GM18502 (cell line): Measurements from ENCODE around the gene GATD1.

Source experiments
- ATAC-seq: cut with Tn5 transposase; IDR thresholded peaks from one replicate; pipeline ENCODE4 v1.9.1; 2021; ENCODE audit warnings: mild to moderate bottlenecking; ENCODE audit not compliant: unreplicated experiment, poor library complexity

GATD1 gene

DNA sequence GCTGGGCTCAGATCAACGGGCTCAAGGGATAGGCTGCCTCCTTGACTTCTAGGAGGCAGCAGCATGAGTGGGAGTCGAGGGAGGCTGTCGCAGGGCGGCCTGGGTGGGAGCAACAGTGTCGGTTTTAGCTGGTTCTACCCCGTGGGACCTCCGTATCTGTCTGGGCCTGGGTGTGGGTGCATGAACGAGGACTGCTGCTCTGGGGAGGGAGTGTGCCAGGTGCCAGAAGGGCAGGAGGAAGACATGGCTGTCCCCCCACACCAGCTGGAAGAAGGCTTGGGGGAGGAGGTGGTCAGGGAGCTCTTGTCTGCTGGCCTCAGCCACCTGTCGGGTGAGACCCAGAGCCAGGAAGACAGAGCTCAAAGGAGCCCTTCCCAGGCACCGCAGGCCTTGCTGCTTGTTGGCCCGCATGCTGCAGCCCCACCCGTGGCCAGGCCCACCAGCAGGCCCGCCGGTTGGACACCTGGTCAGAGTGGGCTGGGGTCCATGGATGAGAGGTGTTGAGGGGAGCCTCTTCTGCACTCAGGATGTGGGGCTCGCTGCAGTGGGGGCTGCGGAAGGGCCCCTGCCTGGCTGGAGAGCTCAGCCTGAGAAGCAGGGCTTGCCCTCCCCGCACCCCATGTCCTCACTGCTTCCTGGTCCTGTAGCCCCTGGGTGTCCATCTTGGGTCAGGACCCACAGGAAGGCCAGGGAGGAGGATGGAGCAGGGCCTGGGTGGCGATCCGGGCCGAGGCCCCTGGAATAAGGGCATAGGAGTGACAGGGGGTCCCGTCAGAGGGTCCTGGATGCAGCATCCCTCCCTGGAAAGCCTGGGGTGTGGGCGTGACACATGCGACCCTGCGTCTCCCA is 9.2 kb upstream of the GATD1 start:
- ATAC-seq: no peak

DNA sequence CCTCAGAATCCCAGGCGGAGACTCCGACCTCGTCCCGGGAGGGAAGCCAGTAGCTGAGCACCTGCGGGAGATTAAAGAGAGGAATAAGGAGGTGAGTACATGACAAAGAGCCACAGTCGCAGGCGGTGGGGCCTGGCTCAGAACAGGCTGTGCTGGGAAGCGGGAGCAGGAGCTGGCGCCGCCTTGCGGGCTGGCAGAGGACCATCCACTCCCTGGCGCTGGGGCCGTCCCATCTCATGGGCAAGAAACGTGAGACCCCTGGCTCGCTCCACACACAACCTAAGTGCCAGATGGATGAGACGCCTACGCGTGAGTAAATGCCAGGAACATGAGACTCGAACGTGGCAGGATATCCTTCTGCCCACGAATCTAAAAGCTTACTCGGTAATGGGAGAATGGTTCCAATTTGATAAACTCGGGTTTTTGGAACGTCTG is 6.3 kb upstream of the GATD1 start:
- no peak for ATAC-seq

DNA sequence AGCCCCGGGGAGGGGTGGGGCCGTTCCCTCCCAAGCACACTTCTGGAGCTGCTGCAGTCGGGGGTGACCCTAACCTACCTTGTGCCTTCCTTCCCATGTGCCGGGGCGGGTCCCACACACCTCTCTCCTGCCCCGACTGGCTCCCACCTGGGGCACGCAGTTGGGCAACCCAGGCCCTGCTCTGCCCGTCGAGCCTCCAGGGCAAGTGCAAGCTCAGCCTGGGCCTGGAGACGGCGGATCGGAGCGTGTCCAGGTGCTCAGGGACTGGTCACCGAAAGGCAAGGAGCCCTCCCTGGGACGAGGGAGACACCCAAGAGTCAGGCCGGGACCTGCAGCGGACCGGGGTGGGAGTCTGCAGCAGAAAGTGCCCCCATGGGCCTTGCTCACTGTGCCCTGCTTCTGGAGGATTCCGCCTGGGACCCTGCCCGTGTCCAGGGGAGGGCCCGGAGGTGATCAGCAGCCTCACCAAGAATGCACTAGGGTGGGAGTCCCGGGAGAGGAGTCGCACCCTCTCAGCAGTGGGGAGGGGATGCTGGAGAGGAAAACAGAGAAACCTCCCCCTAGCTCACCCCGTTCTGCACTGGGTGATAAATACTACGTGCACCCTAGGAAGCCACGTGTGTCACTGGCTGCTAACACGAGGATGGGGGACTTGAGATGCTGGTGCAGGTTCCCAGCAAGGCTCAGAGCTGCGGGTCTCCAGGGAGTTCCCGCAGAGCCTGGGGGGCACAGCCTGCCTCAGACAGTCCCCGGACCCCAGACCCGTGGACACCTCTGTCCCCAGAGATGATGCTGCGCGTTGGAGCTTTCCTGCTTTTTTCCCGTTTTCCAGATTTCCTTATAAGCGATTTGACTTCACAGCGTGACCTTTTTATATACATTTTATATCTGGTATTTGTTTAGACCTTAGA is 5.2 kb upstream of the GATD1 start:
- no peak for ATAC-seq

DNA sequence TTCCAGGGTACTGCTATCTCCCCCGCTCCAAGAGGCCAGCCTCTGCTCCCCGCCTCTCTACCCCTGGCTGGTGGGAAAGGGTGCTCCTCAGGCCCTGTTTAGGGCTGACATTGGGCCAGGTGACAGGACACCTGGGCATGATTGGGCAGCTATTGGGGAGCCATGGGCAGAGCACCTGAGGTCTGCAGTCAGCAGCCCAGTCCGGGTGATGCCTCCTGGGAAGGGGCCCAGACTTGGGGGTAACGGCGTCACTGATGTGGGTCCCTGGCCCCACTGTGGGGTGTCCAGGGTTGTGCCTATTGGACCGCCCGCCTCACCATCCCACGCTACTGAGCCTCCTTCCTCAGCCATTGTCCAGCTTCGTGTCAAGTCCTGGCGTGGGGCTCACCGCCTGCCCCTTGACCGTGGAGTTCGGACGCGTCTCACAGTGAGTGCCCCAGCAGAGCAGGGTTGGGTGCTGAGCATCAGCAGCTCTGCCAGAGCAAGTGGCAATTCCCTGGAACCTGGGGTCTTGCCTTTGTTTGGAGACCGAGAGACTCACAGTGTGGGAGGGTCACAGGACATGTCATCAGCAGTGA is 2.8 kb upstream of the GATD1 start:
- no peak for ATAC-seq

DNA sequence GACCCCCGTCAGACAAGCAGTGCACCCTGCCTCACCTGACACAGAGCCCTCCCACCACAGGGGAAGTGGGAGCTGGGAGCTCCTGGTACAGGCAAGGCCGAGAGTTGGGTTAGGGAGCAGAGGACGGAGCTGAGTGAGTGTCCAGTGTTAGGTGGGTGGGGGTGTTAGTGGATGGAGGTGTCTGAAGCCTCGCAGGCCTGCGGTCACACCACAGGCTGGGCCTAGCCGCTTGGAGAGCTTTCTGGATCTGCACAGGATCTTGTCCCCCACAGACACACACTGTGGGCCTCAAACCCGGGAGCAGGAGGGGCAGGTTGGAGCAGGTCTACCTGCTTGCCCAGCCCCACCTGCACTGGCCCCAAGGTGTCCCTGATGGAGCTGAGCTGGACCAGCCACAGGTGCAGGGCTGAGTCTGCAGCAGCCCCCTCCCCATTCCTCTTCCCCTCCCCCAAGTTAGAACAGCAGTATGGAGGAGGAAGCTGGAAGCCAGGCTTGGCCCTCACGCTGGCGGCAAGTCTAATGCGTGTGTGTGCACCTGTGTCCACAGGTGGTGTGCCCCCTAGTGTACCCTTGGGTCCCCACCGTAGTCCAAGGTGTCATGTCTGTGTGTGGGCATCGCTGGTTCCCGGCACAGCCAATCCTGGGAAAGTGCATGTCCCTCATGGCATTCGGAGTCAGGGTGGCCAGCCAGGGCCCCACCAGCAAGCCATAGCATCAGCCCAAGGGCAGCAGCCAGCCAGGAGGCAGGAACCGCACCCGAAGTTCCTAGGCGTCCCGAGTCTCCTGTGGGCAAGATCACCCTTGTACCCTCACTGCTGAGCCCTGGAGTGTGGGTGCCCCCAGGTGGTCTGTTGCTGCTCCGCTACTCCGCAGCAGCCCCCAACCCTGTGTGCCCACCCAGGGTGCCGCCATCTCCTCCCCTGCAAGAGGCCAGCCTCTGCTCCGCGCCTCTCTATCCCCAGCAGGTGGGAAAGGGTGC is 2.0 kb upstream of the GATD1 start:
- ATAC-seq: no peak

DNA sequence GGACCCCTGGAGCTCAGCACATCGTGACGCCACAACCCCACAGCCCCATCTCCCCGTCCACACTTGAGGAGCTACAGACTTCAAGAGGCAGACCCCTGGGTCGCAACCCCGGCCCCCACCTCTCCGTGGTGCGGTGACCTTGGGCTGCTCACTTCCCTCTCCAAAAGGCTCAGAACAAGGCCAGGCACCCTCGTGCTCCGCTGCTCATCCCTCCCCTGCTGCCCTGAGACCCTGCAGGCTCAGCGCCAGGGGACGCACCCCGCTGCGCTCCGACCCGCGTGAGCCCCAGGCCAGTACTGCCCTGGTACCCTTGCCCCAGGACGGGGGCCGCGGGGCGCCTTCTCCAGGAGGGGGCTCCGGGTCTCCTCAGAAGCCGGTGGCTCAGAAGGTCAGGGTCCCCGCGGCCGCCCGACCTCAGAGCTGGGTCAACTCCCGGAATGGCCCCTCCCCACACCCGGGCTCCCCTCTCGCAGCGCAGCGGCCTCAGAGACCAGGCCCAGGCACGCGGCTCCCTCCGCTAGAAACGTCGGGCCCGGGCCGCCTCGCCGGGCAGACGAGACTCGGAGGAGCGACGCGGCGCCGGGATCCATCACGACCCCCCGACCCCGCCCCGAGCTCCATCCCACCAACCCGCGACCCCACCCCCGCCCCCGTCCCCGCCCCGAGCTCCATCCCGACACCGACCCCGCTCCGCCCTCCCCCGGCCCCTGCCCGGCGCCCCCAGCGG is 563 bp downstream of the GATD1 start:
- ATAC-seq: peak; percentile 33

DNA sequence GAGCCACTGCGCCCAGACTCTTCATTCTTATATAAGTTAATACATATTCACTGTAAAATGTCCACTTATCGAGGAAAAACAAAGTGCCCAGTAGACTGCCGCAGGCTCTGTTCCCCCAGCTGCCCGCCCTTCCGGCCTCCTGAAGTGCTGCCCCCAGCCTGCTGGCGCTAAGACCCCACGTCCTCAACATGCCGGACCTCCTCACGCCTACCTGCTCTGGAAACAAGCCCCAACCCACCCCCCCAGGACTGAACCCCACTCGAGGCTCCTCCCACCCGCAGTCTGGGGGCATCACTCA is 1.1 kb downstream of the GATD1 start:
- ATAC-seq: no peak

DNA sequence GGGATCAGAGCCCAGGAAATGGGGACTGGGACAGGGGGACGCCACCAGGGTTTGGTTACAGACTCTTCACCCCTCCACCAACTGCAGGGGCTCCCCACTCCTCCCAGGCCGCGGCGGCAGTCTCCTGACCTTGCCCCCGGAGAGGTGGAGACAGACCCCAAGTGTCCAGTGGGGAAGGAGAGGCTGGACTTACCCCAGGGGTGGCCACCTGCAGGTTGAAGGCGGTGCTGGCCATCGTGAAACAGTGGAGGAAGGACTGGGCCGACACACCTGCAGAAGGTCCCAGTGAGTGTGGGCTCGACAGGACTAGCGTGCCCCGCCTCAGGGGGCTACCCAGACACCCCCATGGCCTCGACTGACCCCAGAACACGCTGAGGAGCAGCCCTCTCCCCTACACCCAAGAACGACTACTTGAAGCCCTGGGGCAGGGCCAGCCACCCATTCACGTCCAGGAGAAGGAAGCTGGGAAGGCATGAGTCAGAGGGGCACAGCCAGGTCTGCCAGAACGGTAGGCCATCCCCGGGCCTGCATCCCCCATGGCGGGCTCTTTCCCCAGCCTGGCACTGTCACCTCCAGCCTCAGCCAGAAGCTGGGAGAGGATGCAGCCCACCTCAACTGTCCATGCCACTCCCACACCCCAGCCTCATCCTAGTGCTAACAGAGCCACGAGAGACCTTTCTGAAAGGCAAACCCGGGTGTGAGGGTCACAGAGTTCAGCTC is 2.3 kb downstream of the GATD1 start:
- no peak for ATAC-seq

DNA sequence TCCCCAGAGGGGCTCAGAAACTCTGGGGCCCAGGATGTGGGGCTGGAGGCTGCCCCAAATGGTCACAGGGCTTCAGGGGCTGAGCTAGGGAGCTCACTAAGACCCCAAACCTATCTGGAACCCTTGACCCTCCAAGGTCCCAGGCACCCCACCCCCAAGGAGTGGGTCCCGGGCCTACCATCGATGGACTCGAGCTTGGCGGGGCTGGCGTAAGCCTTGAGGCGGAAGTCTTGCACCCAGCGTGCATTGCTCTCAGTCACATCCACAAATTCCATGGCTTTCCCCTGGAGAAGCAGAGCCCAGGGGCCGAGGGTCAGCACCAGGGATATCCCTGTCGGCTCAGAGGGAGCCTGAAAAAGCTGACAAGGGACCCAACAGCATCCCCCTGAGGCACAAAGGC is 3.5 kb downstream of the GATD1 start:
- no peak for ATAC-seq

DNA sequence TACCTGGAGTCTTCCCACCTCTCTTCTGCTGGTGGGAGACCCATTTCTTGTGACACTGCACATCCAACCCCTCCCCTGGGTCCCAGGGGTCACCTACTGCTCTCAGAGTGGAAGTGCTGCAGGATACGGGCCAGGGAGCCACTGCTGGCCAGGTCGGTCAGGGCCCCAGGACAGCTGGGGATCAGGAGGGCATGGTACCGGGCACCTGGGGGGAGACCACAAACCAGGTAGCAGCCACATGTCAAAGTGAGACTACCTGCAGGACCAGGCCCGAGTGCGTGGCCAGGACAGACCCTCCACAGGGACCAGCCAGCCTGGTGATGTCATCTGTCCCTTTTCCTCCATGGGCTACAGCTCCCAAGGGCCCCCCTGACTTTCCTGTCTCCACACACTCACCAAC is 3.9 kb downstream of the GATD1 start:
- ATAC-seq: no peak

DNA sequence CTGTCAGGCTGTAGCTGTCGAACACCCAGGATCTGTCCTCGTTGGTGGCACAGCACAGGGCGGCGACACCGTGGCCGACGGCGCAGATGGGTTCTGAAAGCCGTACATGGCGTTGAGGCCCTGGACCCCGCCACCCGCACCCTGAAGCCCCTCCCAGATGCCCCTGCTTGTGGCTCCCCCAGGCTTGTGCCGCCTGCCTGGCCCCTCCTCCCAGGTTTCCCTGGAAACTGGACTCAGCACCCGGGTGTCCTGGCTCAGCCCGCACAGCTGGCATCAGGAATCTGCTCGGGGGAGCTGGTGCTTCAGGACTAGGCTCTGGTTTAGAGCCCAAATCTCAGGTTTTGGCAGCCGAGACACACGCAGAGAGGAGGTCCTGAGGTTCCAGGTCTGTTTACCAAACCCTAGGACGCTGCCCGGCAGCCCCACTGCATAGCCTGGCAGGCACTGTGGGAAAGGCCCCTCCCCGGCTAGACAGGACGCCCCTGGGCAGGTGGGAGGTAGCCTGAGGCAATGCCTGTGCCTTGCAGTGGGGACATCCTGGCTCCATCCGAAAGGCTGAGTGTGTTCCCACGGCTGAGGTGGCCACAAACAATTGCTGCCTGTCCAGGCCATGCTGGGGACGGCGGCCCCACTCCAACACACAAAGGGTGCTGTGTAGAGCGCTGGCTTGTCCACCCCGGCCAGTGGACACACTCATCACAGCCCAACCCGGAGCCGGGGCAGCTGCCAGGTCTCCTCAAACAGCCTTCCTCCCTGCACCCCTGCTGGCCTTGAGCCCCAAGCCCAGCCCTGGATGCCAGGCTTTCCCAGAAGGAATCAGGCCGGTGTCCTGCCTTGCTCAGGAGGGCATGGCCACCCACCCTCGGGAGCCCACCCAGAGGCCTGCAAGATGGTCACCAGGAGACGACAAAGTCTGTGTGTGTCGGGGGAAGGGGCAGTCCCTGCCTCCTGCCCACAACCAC is 4.6 kb downstream of the GATD1 start:
- ATAC-seq: no peak

DNA sequence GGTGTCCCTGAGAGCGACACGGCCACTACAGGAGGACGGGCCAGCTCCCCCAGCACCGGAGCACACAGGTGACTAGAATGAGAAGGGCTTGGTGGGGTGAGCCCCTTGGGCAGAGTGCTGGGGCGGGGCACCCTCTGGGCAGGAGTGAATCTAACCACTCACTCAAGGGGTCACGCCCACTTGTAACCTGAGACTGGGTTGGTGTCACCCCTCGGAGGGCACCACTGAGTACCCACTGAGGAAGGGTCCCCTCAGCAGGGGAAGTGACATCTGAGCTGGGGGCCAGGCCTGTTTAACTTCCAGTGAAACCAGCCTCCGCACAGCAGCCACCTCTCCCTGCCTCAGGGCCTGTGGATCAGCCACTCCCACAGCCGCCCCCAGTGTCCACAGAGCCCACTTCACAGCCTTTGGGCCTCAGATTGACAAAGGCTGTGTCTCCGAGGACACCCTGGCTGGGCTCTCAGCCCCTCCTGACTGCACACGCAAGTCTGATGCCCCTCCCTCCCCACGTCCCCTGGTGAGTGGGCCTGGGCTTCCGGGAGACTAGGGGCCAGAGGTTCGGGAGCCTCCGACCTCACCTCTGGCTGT is 5.6 kb downstream of the GATD1 start:
- ATAC-seq: no peak

DNA sequence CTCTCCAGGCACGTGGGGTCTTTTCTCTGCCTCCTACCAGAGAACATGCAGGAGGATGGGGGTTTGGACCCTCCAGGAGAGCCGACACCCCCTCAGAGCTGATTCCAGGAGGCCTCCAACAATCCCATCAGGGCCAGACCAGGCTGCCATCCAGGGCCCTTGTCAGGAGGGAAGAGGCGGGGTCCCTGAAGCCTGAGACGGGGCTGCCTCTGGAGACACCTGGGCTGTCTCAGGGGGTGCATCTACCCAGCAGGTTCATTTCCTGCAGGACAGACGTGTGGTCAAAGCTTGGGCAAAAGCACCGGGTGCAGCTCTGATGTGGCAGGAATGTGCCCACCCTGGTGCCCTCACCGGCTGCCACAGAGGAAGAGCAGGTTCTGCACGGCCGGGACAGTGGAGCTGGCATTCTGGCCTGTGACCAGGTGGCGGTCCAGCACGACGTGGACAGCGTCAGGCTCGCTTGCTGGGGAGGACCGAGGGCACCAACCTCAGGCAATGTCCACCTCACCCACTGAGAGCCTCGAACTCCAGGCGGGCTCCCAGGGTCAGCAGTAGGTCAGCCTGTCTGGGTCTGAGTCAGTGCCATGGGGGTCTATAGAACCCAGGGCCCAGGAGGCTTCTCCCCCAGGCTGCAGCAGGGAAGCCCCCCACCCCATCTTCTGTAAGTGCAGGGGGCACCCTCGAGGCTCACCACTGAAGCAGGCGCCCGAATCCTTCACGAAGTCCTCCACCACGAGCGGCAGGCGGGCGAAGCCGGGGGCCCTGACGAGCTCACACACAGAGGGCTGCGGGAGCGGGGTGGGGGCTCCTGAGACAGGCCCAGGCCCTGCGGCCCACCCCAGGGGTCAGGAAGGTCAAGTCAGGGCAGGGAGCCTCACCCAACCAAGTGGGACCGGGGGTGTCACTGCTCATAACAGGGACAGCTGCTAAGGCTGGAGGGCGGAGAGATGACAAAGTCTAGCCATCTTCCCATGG is 6.4 kb downstream of the GATD1 start:
- no peak for ATAC-seq

DNA sequence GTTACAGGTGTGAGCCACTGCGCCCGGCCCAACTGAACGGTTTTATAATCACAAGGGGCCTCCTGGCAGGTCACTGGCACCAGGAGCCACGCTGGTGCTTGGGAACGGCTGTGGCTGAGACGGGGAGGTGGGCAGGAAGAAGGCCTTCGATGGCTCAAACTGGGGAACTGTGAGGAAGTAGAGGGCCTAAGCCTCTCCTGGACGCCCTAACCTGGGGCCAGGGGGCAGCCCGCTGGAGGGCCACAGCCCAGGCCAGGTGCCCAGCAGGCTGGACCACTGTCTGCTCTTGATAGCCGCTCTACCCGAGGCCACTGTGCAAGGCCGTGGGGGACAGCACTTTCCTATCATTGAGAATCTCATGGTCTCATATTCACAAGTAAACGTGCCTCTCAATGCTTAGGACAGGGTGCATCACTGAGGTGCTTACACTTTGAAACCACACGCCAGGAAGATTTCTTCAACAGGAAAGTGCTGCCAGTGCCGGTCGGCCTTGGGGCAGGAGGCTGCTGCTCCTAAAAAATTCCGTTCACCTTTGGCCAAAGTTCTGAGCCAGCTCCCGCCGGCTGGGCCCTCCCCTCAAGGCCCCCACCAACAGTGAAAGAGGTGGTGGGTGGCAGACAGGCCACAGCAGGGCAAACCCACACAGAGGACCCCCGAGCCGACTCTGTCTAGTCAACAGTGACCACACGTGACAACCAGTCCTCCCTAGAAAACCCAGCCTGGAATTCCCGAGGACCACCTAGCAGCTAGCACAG is 7.2 kb downstream of the GATD1 start:
- no peak for ATAC-seq

DNA sequence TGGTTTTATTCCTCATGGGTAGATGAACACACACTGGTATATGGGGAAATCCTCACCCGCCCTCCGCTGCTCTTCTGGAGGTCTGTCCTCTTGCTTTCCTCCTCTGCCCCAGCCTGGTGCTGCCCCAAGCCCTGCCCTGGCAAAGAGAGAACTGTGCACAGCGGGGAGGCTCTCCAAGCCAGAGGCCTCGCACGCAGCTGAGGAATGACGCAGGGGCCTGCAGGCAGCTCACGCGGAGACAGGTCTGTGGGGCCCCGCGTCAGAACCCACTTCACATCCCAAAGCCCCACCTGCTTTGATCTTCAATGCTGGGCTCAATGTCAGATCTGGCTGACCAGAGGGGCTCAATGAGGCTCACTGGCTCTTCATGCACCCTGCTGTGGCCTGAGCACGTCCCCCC is 10.0 kb downstream of the GATD1 start:
- no peak for ATAC-seq

DNA sequence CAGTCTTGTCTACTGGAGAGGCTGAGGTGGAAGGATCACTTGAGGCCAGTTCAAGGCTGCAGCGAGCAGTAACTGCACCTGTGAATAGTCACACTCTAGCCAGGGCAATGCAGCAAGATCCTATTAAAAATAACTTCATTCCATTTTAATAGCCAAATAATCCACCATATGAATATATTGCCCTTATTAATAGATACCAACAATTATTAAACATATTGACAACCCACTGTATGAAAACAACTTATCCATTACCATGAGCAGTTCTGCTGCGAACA is 10.4 kb downstream of the GATD1 start:
- ATAC-seq: no peak
